ENCODE measurements around the gene ZNF532.
A peak's percentile ranks its signal among the peaks of the same experiment; 100 is the strongest.

ZNF532 gene

GRCh38 chr18:58884680-58885079 is 20.0 kb downstream of the ZNF532 start:
- Histone ChIP-seq H3K9me2 (ENCODE audit: low read depth, low read length) (no peaks in the 10 kb centered on the region), H3K4me1 (ENCODE audit: insufficient read depth, low read length, severe bottlenecking) (peaks cover 39% of the 10 kb centered on the region), H3F3A (ENCODE audit: insufficient read depth, low read length) (peaks cover 5% of the 10 kb centered on the region; the same call in 1 of the 2 replicates), H3K4me2 (ENCODE audit: low read length) (no peak overlapping the region), H3K9ac (ENCODE audit: low read length) (no peak overlapping the region), H4K20me1 (ENCODE audit: insufficient read depth, low read length) (no peaks in the 10 kb centered on the region; the same call in 1 of the 2 replicates), H3K79me2 (ENCODE audit: insufficient read depth, low read length) (peaks cover 12% of the 10 kb centered on the region), H3K4me3 (ENCODE audit: low read depth, low read length, poor library complexity, severe bottlenecking) (no peak overlapping the region), H3K36me3 (ENCODE audit: insufficient read depth, low read length) (peaks cover 48% of the 10 kb centered on the region; the same call in 1 of the 2 replicates), H3K27me3 (ENCODE audit: insufficient read depth, low read length) (no peaks in the 10 kb centered on the region), H3K9me3 (ENCODE audit: low read length) (no peaks in the 10 kb centered on the region), H2AFZ (ENCODE audit: low read length) (no peak overlapping the region), H3K27ac (ENCODE audit: low read depth, low read length, poor library complexity, severe bottlenecking) (no peak overlapping the region)
- TF ChIP-seq, protein P1, sequence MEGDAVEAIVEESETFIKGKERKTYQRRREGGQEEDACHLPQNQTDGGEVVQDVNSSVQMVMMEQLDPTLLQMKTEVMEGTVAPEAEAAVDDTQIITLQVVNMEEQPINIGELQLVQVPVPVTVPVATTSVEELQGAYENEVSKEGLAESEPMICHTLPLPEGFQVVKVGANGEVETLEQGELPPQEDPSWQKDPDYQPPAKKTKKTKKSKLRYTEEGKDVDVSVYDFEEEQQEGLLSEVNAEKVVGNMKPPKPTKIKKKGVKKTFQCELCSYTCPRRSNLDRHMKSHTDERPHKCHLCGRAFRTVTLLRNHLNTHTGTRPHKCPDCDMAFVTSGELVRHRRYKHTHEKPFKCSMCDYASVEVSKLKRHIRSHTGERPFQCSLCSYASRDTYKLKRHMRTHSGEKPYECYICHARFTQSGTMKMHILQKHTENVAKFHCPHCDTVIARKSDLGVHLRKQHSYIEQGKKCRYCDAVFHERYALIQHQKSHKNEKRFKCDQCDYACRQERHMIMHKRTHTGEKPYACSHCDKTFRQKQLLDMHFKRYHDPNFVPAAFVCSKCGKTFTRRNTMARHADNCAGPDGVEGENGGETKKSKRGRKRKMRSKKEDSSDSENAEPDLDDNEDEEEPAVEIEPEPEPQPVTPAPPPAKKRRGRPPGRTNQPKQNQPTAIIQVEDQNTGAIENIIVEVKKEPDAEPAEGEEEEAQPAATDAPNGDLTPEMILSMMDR (IDR thresholded peaks at IDR 0.05; ENCODE audit: low read length) = no peak
- no peak for TF ChIP-seq EZH2 (IDR thresholded peaks at IDR 0.05; ENCODE audit: borderline replicate concordance, low read length)

DNA sequence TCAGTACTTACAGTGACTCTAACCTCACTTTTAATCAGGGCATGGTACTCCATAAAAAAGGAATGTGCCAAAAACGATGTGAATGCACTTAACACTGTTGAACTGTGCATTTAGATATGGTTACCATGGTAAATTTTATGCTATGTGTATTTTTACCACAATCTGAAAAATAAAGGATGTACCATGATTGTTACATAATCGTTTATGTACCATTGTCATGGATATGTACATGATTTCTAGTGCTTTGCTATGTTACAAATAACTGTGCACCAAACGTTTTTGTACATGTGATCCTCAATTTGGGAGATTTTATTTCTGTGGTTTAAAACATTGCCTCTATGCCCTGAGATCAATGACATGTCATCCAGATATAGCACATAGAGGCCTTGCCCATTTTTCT is 21.8 kb downstream of the ZNF532 start:
- no peaks in the 10 kb centered on the region; the same call in 1 of the 2 replicates for H4K20me1 ChIP-seq (ENCODE audit: insufficient read depth, low read length)
- H3K79me2 ChIP-seq (ENCODE audit: insufficient read depth, low read length) = 0 out of 2 replicates have a peak, but pooled peaks cover 3% of the 10 kb centered on the region
- H3K4me3 ChIP-seq (ENCODE audit: low read depth, low read length, poor library complexity, severe bottlenecking) = peak overlapping the region; percentile 12
- no peaks in the 10 kb centered on the region for H3K9me2 ChIP-seq (ENCODE audit: low read depth, low read length)
- H3K9me3 ChIP-seq (ENCODE audit: low read length) = no peaks in the 10 kb centered on the region
- peaks cover 27% of the 10 kb centered on the region for H3K4me1 ChIP-seq (ENCODE audit: insufficient read depth, low read length, severe bottlenecking)
- H3K4me2 ChIP-seq (ENCODE audit: low read length) = peak overlapping the region; percentile 45
- H2AFZ ChIP-seq (ENCODE audit: low read length) = no peak overlapping the region
- peak overlapping the region; percentile 82 for H3K27ac ChIP-seq (ENCODE audit: low read depth, low read length, poor library complexity, severe bottlenecking)
- peak overlapping the region; percentile 13; the same call in 1 of the 2 replicates for H3K9ac ChIP-seq (ENCODE audit: low read length)
- peaks cover 35% of the 10 kb centered on the region for H3K36me3 ChIP-seq (ENCODE audit: insufficient read depth, low read length)
- no peak for TF ChIP-seq EZH2 (IDR thresholded peaks at IDR 0.05; ENCODE audit: borderline replicate concordance, low read length)
- TF ChIP-seq, protein P1 (IDR thresholded peaks at IDR 0.05; ENCODE audit: low read length) = no peak
- H3F3A ChIP-seq (ENCODE audit: insufficient read depth, low read length) = peaks cover 5% of the 10 kb centered on the region; the same call in 1 of the 2 replicates
- H3K27me3 ChIP-seq (ENCODE audit: insufficient read depth, low read length) = no peaks in the 10 kb centered on the region

DNA sequence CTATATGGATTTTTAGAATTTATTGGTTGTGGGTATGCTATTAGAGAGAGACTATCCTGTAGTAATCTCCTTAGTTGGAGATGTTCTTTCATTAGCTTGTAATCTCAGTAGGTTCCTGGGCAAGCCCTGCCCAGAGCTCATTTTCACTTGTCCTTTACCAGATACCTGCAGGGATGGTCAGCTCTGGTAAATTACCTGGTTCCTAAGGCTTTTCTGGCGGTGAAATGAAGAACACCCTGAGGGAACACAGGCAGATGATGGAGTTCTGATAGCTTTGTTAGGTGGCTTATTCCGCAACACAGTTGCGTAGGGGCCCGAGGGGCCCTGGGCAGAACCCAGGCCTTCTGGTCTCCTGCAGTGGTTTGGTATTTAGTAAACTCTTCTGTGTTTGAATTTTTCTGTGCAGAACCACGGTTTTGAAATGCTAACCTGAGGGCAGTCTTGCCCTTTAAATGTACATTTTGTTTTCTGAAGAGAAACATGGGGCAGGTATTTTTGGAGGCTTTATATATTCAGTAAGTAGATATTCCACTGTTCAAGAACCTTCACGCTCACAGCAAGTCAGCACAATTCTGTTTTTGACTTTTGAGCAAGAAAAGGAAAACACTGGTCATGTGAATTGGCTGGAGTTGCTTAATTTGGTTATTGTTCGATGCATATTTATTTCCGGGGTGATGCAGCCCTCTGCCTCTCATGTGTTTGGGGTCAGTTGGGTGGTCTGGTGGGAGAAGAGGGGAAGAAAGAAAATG is 22.4 kb downstream of the ZNF532 start:
- H3F3A ChIP-seq (ENCODE audit: insufficient read depth, low read length) = peaks cover 7% of the 10 kb centered on the region; the same call in 1 of the 2 replicates
- H3K4me3 ChIP-seq (ENCODE audit: low read depth, low read length, poor library complexity, severe bottlenecking) = peak overlapping the region; percentile 12
- H3K9me2 ChIP-seq (ENCODE audit: low read depth, low read length) = no peaks in the 10 kb centered on the region
- peak overlapping the region; percentile 45 for H3K4me2 ChIP-seq (ENCODE audit: low read length)
- H3K4me1 ChIP-seq (ENCODE audit: insufficient read depth, low read length, severe bottlenecking) = peaks cover 33% of the 10 kb centered on the region
- H3K36me3 ChIP-seq (ENCODE audit: insufficient read depth, low read length) = peaks cover 31% of the 10 kb centered on the region
- H2AFZ ChIP-seq (ENCODE audit: low read length) = no peak overlapping the region
- no peaks in the 10 kb centered on the region for H3K9me3 ChIP-seq (ENCODE audit: low read length)
- no peaks in the 10 kb centered on the region for H3K27me3 ChIP-seq (ENCODE audit: insufficient read depth, low read length)
- H3K27ac ChIP-seq (ENCODE audit: low read depth, low read length, poor library complexity, severe bottlenecking) = peak overlapping the region; percentile 82
- no peaks in the 10 kb centered on the region for H4K20me1 ChIP-seq (ENCODE audit: insufficient read depth, low read length)
- H3K79me2 ChIP-seq (ENCODE audit: insufficient read depth, low read length) = peaks cover 2% of the 10 kb centered on the region; the same call in 1 of the 2 replicates
- TF ChIP-seq, protein P1 (IDR thresholded peaks at IDR 0.05; ENCODE audit: low read length) = no peak
- TF ChIP-seq EZH2 (IDR thresholded peaks at IDR 0.05; ENCODE audit: borderline replicate concordance, low read length) = no peak
- H3K9ac ChIP-seq (ENCODE audit: low read length) = peak overlapping the region; percentile 13; the same call in 1 of the 2 replicates

Measured in OCI-LY1 (cell line).